GM12878 (cell line): ENCODE measurements around the gene SLC38A5. TPM values are rescaled to one million over a fixed set of nuclear protein-coding genes. Genes with fewer than 3 reads are reported as not detected.

ENCODE experiments used
- CBFB ChIP-seq: IDR thresholded peaks from 2 replicates; pipeline ENCODE4 v1.6.1; 2016; ENCODE audit warnings: antibody characterized with exemption, low read depth
- FOS ChIP-seq: IDR thresholded peaks from 3 replicates; pipeline ENCODE4 v1.6.1; 2011; ENCODE audit warnings: borderline replicate concordance; ENCODE audit not compliant: insufficient read length; ENCODE audit errors: extremely low read depth
- ZBTB11 ChIP-seq: fragments of 450-650 bp; formaldehyde crosslinking; IDR thresholded peaks from 2 replicates; pipeline ENCODE4 v1.5.0; 2022; ENCODE audit warnings: mild to moderate bottlenecking, missing genetic modification characterization
- ZBTB40 ChIP-seq: fragments of 450-650 bp; IDR thresholded peaks from 2 replicates; pipeline ENCODE4 v1.6.1; 2016; ENCODE audit warnings: mild to moderate bottlenecking, moderate library complexity, borderline replicate concordance
- ZNF207 ChIP-seq: fragments of 450-650 bp; IDR thresholded peaks from 2 replicates; pipeline ENCODE4 v1.6.1; 2014; ENCODE audit warnings: antibody characterized with exemption, mild to moderate bottlenecking, borderline replicate concordance
- ZNF687 ChIP-seq: fragments of 450-650 bp; IDR thresholded peaks from 2 replicates; pipeline ENCODE4 v1.6.1; 2017; ENCODE audit warnings: mild to moderate bottlenecking, moderate library complexity
- polyA plus RNA-seq, 11 experiments: library from polyadenylated mRNA; depleted of rRNA in 4 of 11; unstranded in 6 of 11; stranded (reverse) in 5 of 11; fragments of >200 nt; fragmentation: Nextera tagmentation in 4 of 11; fragmentation: Illumina TruSeq in 1 of 11; extraction: Ambion mirVana in 4 of 11; extraction: Trizol in 1 of 11; gene quantifications; 1 replicate in 1 of 11; 2 replicates in 10 of 11; pipeline versions ENCODE4 v1.2.1 to v1.2.3, GENCODE V29; 2011 to 2016; ENCODE audit warnings: inconsistent platforms in 2 of 11, missing spikeins in 2 of 11, low read depth in 1 of 11
- total RNA-seq, 4 experiments: library from RNA; depleted of rRNA in 3 of 4; stranded (reverse); fragments of >200 nt in 3 of 4; fragmentation: Illumina TruSeq in 1 of 4; extraction: Trizol in 1 of 4; gene quantifications; 2 replicates each; pipeline versions ENCODE4 v1.2.1 to v1.2.3, GENCODE V29; 2013 to 2021

The SLC38A5 gene
- total and polyA plus RNA-seq, 10 of the 15 experiments (the other 5 are each of a cell fraction or from before 2014, with no cell fraction given), result 4.2 to 108 (median 70.6) TPM

- TF ChIP-seq ZBTB40, result no peak
- TF ChIP-seq ZNF207, result no peak
- no peak for TF ChIP-seq CBFB
- no peak for TF ChIP-seq FOS
- TF ChIP-seq ZBTB11 (CRISPR knock-in tag), result no peak
- no peak for TF ChIP-seq ZNF687
Measured at GRCh38 chrX:48472225-48472624, 2.2 kb upstream of the SLC38A5 start (continued).
